K562 (cell line): ENCODE measurements around the gene MED15. TPM values are rescaled to one million over a fixed set of nuclear protein-coding genes. Genes with fewer than 3 reads are reported as not detected.

Experiments used
- BRD9 ChIP-seq: fragments of 450-650 bp; IDR thresholded peaks from 2 replicates; pipeline ENCODE4 v1.6.1; 2018; ENCODE audit warnings: low read depth; ENCODE audit not compliant: partially characterized antibody
- CBFB ChIP-seq: sonication (generic); formaldehyde crosslinking; IDR thresholded peaks from 2 replicates; pipeline ENCODE4 v1.4.0; 2020; ENCODE audit warnings: mild to moderate bottlenecking, missing genetic modification reagents
- DPF2 ChIP-seq: fragments of 450-650 bp; IDR thresholded peaks from 2 replicates; pipeline ENCODE4 v1.6.1; 2016
- IRF2 ChIP-seq: sonication (generic); formaldehyde crosslinking; IDR thresholded peaks from 2 replicates; pipeline ENCODE4 v1.8.1; 2022; ENCODE audit warnings: mild to moderate bottlenecking, missing genetic modification reagents
- NCOA2 ChIP-seq, 2 experiments: fragments of 450-650 bp; IDR thresholded peaks; 2 replicates each; pipeline ENCODE4 v1.6.1; 2018; ENCODE audit warnings: mild to moderate bottlenecking in 2 of 2, moderate library complexity in 1 of 2; ENCODE audit not compliant: partially characterized antibody in 2 of 2
- PPARD ChIP-seq: fragments of 250-450 bp; sonication (Bioruptor Pico); IDR thresholded peaks from 2 replicates; pipeline ENCODE4 v1.8.0; 2022; ENCODE audit warnings: inconsistent platforms, mild to moderate bottlenecking, moderate library complexity
- RAD51 ChIP-seq: fragments of 450-650 bp; IDR thresholded peaks from 2 replicates; pipeline ENCODE4 v1.7.1; 2016; ENCODE audit warnings: low read depth, mild to moderate bottlenecking, borderline replicate concordance
- SMAD1 ChIP-seq: fragments of 150-350 bp; IDR thresholded peaks from 2 replicates; pipeline ENCODE4 v1.6.1; 2014; ENCODE audit warnings: low read length, low read depth; ENCODE audit not compliant: partially characterized antibody
- SMAD2 ChIP-seq: fragments of 150-350 bp; IDR thresholded peaks from 2 replicates; pipeline ENCODE4 v1.6.1; 2014; ENCODE audit warnings: low read depth, mild to moderate bottlenecking, low read length
- SUPT5H ChIP-seq: fragments of 450-650 bp; IDR thresholded peaks from 2 replicates; pipeline ENCODE4 v1.6.1; 2016
- TEAD4 ChIP-seq, 2 experiments: sonication (generic) in 1 of 2; formaldehyde crosslinking in 1 of 2; IDR thresholded peaks; 2 replicates each; pipeline versions ENCODE4 v1.6.1 to v1.8.0; 2012 to 2022; ENCODE audit warnings: borderline replicate concordance in 1 of 2, inconsistent platforms in 1 of 2, low read length in 1 of 2, mild to moderate bottlenecking in 1 of 2, missing genetic modification reagents in 1 of 2
- U2AF2 ChIP-seq: fragments of 200-400 bp; formaldehyde crosslinking; optimal IDR thresholded peaks from 2 replicates; pipeline ENCODE3; 2017; ENCODE audit warnings: low read depth, mild to moderate bottlenecking, low read length
- ZBTB1 ChIP-seq: sonication (generic); formaldehyde crosslinking; IDR thresholded peaks from 2 replicates; pipeline ENCODE4 v1.8.1; 2023; ENCODE audit warnings: missing genetic modification reagents, low read depth, mild to moderate bottlenecking, borderline replicate concordance
- ZFPM2 ChIP-seq: fragments of 250-450 bp; sonication (Bioruptor Pico); IDR thresholded peaks from 2 replicates; pipeline ENCODE4 v1.5.1; 2022; ENCODE audit warnings: mild to moderate bottlenecking
- ZNF76 ChIP-seq: fragments of 250-450 bp; sonication (Bioruptor Pico); IDR thresholded peaks from 2 replicates; pipeline ENCODE4 v1.4.0; 2020; ENCODE audit warnings: mild to moderate bottlenecking, moderate library complexity, borderline replicate concordance
- polyA plus RNA-seq, 8 experiments: library from polyadenylated mRNA; depleted of rRNA in 4 of 8; stranded (reverse) in 5 of 8; unstranded in 3 of 8; fragments of >200 nt; fragmentation: Nextera tagmentation in 2 of 8; fragmentation: Illumina TruSeq in 1 of 8; extraction: Ambion mirVana in 2 of 8; extraction: Trizol in 1 of 8; gene quantifications; 2 replicates each; pipeline versions ENCODE4 v1.2.1 to v1.2.3, GENCODE V29; 2011 to 2014; ENCODE audit warnings: inconsistent platforms in 1 of 8, missing spikeins in 1 of 8
- total RNA-seq, 7 experiments: library from RNA; depleted of rRNA in 6 of 7; stranded (reverse); fragments of >200 nt in 6 of 7; fragmentation: Illumina TruSeq in 2 of 7; extraction: Trizol in 2 of 7; gene quantifications; 2 replicates each; pipeline versions ENCODE4 v1.2.1 to v1.2.3, GENCODE V29; 2011 to 2021; ENCODE audit warnings: low replicate concordance in 1 of 7
- TF ChIP-seq, protein P1 (sequence below): fragments of 250-450 bp; sonication (Bioruptor Pico); IDR thresholded peaks from 2 replicates; pipeline ENCODE4 v1.4.0; 2020
- TF ChIP-seq, protein P2 (sequence below): fragments of 450-650 bp; formaldehyde crosslinking; IDR thresholded peaks from 2 replicates; pipeline ENCODE4 v1.4.0; 2020; ENCODE audit warnings: mild to moderate bottlenecking, moderate library complexity

The MED15 gene
- total and polyA plus RNA-seq, 9 of the 15 experiments (the other 6 are each of a cell fraction or from before 2014, with no cell fraction given) = 4.0 to 271 (median 60.1) TPM

DNA sequence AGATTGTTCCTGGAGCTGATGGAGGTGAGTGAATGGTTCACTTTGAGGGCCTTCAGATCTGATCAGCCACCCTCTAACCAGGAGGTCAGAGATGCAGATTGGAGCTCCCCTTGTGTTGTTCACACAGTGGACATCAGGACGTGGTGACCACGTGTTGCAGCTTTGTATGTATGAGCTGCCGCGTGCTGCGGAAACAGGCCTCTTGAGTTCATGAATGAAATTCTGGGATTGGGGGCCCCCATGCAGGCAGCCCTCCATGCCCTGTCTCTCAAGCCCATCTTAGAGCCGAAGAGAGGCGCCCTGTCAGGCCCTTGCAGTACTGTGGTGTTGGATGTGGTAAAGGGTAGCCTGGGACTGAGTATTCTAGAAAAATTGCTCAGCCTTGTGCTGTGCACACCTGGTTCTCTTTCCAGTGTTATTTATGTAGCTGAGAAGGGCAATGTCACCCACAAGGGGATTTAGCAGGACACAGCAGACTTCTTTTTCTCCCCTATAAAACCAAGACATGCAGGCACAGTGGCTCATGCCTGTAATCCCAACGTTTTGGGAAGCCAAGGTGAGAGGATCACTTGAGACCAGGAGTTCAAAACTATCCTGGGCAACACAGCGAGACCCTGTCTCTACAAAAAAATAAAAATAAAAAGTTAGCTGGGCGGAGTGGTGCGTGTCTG lies 64.9 kb downstream of the MED15 start (continued):
- TF ChIP-seq BRD9 (no peak), TEAD4 (IDR thresholded peaks at IDR 0.05; ENCODE audit: low read length) (no peak), TEAD4 (CRISPR knock-in tag; IDR thresholded peaks at IDR 0.05; ENCODE audit: borderline replicate concordance) (peak; percentile 14), ZFPM2 (CRISPR knock-in tag) (0 out of 2 replicates have a peak, but pooled peaks have one; percentile 40), IRF2 (CRISPR knock-in tag) (no peak), CBFB (CRISPR knock-in tag) (peak; percentile 71; the same call in 1 of the 2 replicates), U2AF2 (no peak), RAD51 (no peak), SMAD2 (no peak), PPARD (no peak), SMAD1 (no peak), DPF2 (no peak), NCOA2 (IDR thresholded peaks at IDR 0.05; ENCODE audit: partially characterized antibody in 2 of 2) (no peak), ZBTB1 (no peak), SUPT5H (0 out of 2 replicates have a peak, but pooled peaks have one; percentile 12), ZNF76 (CRISPR knock-in tag) (no peak)
- TF ChIP-seq, protein P1, sequence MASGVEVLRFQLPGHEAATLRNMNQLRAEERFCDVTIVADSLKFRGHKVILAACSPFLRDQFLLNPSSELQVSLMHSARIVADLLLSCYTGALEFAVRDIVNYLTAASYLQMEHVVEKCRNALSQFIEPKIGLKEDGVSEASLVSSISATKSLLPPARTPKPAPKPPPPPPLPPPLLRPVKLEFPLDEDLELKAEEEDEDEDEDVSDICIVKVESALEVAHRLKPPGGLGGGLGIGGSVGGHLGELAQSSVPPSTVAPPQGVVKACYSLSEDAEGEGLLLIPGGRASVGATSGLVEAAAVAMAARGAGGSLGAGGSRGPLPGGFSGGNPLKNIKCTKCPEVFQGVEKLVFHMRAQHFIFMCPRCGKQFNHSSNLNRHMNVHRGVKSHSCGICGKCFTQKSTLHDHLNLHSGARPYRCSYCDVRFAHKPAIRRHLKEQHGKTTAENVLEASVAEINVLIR (CRISPR knock-in tag) = no peak
- TF ChIP-seq, protein P2, sequence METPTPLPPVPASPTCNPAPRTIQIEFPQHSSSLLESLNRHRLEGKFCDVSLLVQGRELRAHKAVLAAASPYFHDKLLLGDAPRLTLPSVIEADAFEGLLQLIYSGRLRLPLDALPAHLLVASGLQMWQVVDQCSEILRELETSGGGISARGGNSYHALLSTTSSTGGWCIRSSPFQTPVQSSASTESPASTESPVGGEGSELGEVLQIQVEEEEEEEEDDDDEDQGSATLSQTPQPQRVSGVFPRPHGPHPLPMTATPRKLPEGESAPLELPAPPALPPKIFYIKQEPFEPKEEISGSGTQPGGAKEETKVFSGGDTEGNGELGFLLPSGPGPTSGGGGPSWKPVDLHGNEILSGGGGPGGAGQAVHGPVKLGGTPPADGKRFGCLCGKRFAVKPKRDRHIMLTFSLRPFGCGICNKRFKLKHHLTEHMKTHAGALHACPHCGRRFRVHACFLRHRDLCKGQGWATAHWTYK = no peak
- TF ChIP-seq, all 486 proteins: peak for 27
